Measurements from ENCODE around the gene LRRC52. TPM values are rescaled to one million over a fixed set of nuclear protein-coding genes. Genes with fewer than 3 reads are reported as not detected.

Gene LRRC52
- total RNA-seq, 1 experiment from 2014 or later = not detected

DNA sequence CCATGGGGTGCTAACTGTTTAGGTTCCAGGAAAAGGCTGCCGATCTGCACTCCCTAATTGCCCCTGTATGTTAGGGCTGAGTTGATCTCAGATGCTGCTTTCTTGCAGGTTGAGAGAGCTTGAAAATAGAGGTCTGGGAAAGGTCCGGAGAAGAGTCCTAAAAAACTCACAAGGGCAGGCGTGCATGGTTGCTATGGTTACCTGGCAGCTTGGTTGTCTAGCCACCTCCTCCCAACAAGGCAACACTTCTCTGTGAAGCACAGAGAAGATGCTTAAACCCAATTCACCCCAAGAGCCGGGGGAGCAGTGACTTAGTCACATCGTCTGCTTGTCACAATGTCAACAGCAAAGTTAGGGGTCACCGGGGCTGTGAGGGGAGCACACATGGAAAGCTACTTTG, 31.0 kb upstream of the LRRC52 start:
- in situ Hi-C loops (cut with HindIII; ENCODE audit: low pct_unique_long_range_greater_than_20kb, low sequenced_read_pairs) = no loop called here
- Histone ChIP-seq H3K27me3 (ENCODE audit: control insufficient read depth, insufficient read depth, low read length) (peaks cover 3% of the 10 kb centered on the region; the same call in 1 of the 2 replicates), H3K9me3 (ENCODE audit: control insufficient read depth, insufficient read depth, low read depth, low read length) (no peaks in the 10 kb centered on the region), H3K4me3 (ENCODE audit: low read depth in 2 of 2, low read length in 2 of 2) (no peak overlapping the region), H3K4me1 (ENCODE audit: control insufficient read depth, insufficient read depth, low read length) (no peaks in the 10 kb centered on the region), H3K27ac (ENCODE audit: low read length) (no peak overlapping the region), H3K36me3 (ENCODE audit: control insufficient read depth, insufficient read depth, low read length) (no peaks in the 10 kb centered on the region)
- ChIA-PET CTCF (no interaction called here), POLR2A (no interaction called here)
- no TSS peak for BruUV-seq (replicated peaks)
- DNase-seq (ENCODE audit: low read depth, low spot score) = no peak
- no peak for ATAC-seq
- intact Hi-C loops (cut with micrococcal nuclease; ENCODE audit: unreplicated experiment) = no loop called here
- no peak for TF ChIP-seq POLR2AphosphoS5 (IDR thresholded peaks at IDR 0.05; ENCODE audit: low read depth, low read length)
- no peak for TF ChIP-seq REST (IDR thresholded peaks at IDR 0.05; ENCODE audit: insufficient read depth in 1 of 2, low read depth in 2 of 2, low read length in 1 of 2)
- TF ChIP-seq TCF7L2 (IDR thresholded peaks at IDR 0.05; ENCODE audit: low read depth, low read length) = no peak
- TF ChIP-seq SIN3A (IDR thresholded peaks at IDR 0.05; ENCODE audit: borderline replicate concordance, insufficient read depth, low read depth, low read length) = no peak
- no peak for TF ChIP-seq CTCF (IDR thresholded peaks at IDR 0.05)

GRCh38 chr1:165516469-165516868, 27.3 kb upstream of the LRRC52 start:
- ChIA-PET CTCF (no interaction called here), POLR2A (no interaction called here)
- no peak for TF ChIP-seq SIN3A (IDR thresholded peaks at IDR 0.05; ENCODE audit: borderline replicate concordance, insufficient read depth, low read depth, low read length)
- no peak for TF ChIP-seq POLR2AphosphoS5 (IDR thresholded peaks at IDR 0.05; ENCODE audit: low read depth, low read length)
- no peak for TF ChIP-seq TCF7L2 (IDR thresholded peaks at IDR 0.05; ENCODE audit: low read depth, low read length)
- no peak for TF ChIP-seq CTCF (IDR thresholded peaks at IDR 0.05)
- TF ChIP-seq REST (IDR thresholded peaks at IDR 0.05; ENCODE audit: insufficient read depth in 1 of 2, low read depth in 2 of 2, low read length in 1 of 2) = no peak
- no peak overlapping the region for H3K27ac ChIP-seq (ENCODE audit: low read length)
- BruUV-seq (replicated peaks) = no TSS peak
- ATAC-seq (no peak), DNase-seq (ENCODE audit: low read depth, low spot score) (no peak)
- peaks cover 3% of the 10 kb centered on the region; the same call in 1 of the 2 replicates for H3K27me3 ChIP-seq (ENCODE audit: control insufficient read depth, insufficient read depth, low read length)
- no peak overlapping the region for H3K4me3 ChIP-seq (ENCODE audit: low read depth in 2 of 2, low read length in 2 of 2)
- no peaks in the 10 kb centered on the region for H3K4me1 ChIP-seq (ENCODE audit: control insufficient read depth, insufficient read depth, low read length)
- no peaks in the 10 kb centered on the region for H3K36me3 ChIP-seq (ENCODE audit: control insufficient read depth, insufficient read depth, low read length)
- intact Hi-C loops (cut with micrococcal nuclease; ENCODE audit: unreplicated experiment) (no loop called here), in situ Hi-C loops (cut with HindIII; ENCODE audit: low pct_unique_long_range_greater_than_20kb, low sequenced_read_pairs) (no loop called here)
- no peaks in the 10 kb centered on the region for H3K9me3 ChIP-seq (ENCODE audit: control insufficient read depth, insufficient read depth, low read depth, low read length)
